Anterior cingulate cortex (tissue), 58 donors: ENCODE measurements around the gene ZNF488.

Experiments used
- DNase-seq, 58 donors: peaks; one replicate each; lab custom pipeline; 2025; lab: John Stamatoyannopoulos, UW

Gene ZNF488

DNA sequence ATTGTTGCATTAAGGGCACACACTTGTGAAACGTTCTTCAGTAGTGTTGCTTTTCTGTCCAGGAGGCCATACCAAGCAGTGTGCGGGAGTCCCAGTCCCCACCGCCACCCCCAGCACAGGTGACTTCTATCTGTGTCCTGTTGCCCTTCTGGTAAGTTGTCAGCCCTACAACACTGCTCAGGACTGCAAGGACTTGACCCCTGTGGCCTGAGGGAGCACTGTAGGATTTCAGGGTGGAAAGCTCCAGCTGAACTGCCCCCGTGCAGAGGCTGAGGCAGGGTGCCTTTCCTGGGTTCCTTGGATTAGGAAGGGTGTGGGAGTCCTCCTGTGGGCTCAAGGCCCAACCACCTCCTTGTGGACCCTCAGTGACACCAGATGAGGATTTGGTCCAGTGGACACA is 26.8 kb upstream of the ZNF488 start:
- DNase-seq = no peak

DNA sequence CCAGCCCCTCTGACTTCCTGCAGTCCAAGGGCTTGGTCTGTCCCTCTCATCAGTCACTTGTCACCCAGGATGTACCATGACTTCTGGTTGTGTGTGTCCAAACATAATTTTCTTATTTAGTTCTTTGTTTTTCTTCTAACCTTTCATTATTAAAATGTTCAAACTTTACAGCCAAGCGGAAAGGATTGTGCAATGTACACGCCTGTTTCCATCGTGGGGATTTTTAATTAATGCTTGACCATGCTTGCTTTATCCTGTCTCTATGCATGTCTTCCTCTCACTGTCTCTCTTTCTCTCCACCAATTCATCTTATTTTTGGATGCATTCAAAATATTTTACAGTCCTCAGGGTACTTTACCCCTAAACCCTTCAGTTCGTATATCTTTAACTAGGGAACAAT is 26.2 kb upstream of the ZNF488 start:
- no peak for DNase-seq

DNA sequence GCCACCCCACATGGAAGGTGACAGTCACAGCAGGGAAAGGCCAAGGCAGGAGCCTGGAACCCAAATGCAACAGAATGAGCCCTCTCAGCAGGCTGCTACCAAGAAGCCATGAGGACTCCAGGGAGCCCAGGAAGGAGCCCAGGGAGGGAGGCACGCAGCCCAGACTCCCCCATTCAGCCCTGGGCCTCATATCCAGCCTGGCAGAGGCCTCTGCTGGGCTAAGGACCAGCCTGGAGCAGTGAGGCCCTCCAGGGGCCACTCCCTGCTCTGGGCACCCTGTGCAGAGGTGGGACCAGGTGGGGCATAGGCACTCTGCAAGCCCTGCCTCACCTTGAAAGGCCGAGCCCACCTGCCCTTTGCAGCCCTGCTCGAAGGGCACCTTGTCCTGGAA is 25.8 kb upstream of the ZNF488 start:
- DNase-seq = no peak

DNA sequence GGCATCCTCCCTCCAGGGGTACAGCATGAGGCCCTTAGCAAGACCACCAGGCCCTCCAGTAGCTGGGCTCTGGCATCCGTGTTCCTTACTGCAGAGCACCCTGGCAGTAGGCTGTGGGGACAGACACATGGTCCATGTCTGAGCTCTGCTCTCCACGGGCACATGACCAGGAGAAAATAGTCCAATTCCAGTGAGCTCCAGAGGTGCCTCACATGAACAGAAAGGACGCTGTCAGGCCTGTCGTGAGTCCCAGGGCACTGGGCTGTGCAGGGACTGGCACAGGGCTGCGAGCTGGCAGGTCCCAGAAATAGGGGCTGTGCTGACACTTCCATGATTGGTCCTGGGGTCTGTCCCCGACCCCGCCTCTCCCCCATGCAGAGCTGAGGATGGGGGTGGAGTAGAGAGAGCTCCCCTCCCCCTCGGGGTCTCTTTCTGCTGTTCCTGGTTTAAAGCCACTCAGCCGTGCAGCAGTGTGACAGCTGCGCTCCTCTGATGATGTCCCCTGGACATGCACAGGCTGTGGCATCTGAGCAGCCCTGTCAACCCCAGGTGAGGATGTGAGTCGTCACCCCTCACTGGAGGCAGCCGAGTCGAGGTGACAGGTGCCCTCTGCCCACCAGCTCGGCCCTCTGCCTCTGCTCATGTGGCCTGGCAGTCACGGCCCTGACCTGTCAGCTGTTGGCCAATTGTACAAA is 25.2 kb upstream of the ZNF488 start:
- DNase-seq = no peak

DNA sequence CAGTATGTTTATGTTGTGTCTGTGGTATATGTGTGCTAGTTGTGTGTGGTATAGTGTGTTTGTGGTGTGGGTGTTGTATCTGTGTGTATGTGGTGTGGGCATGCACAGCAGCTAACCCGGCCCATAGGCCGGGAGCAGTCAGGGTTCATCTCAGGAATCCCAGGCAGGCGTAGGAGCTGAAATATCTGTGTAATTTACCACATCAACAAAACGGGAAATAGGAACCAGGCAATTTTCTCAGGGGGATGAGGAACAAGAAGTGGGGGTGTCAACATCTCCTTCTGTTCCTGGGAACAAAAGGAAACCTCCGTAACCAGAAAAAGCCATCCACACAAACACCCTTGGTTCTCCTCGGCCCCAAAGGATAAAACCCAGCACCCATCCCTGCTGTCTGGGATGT is 24.5 kb upstream of the ZNF488 start:
- no peak for DNase-seq

DNA sequence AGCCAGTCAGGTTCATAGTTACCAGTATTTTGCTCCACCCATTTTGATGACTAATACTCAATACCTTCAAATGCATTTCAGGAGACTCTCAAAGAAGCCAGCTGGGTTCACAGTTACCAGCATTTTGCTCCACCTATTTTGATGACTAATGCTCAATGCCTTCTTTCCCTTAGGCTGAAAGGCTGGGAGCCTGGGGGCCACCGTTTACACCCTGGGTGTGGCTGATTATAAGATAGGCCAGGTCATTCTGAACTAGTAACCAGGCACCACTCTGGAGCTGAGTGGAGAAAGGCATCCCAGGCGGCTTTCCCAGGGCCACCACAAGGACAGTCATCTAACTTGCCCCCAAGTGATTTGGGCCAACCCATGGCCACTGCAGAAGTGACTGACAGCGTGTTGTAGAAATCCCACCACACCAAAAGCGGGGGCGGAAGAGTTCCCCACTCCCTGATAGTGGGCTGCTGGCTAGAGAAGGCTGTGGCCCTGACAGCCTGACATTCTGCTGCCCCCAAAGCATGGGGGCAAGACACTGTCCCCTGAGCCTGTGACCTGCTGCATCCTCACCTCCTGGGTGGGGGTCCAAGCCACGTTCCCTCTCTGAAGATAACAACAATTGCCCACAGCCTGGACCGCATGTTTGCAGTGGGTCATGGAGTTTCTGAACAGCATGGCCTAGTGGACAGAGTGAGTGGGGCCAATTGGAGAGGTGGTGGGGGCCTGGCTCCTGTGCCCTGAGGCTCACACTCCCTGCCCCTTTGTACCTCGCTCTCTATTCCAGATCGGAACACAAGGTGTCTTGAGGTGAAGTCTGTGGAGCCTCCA is 23.0 kb upstream of the ZNF488 start:
- DNase-seq = no peak

DNA sequence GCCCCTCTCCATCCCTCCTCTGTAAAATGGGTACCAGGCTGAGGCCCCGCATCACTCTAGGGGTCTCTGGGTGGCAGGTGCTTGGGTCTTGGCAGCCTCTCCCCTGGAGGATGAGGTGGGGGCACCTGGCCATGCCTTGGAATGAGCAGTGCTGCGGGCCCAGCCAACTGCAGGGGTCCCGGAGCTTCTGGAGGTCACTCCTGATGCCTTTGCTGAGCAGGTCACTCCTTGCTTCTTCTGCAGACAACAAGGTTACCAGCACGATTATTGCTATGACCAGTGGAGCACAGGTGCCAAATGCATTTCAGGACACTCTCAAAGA is 22.4 kb upstream of the ZNF488 start:
- no peak for DNase-seq

DNA sequence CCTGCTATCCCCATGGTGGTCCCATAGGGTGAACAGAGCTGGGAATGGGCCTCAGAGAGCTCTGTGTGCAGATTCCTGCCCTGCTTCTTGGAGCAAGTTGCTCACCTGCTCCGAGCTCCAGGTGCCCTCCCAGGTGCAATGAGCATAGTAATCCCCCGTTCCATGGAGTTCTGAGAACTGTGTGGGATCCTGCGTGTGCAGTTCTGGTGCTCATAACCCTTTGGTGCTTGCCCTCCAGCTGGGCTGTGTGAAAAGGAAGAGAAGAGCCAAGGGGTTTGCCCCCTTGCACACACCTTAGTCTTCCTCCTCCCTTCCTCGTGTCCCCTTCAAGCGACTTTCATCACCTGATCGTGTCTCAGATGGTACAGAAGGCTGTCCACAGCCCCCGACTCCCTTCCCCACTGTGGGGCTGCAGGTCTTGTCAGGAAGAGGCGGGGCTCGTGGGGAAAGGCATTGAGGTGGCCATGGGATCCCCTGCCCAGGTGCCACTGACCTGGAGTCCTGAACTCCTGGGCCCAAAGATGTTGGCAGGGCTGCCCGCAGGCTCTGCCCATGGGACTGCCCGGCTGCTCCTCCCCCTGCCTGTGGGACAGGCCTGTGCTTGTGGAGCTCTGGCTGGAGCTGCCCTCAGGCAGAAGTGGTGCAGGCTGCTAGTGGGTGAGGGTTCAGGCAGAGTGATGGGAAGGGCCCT is 21.9 kb upstream of the ZNF488 start:
- DNase-seq = no peak

DNA sequence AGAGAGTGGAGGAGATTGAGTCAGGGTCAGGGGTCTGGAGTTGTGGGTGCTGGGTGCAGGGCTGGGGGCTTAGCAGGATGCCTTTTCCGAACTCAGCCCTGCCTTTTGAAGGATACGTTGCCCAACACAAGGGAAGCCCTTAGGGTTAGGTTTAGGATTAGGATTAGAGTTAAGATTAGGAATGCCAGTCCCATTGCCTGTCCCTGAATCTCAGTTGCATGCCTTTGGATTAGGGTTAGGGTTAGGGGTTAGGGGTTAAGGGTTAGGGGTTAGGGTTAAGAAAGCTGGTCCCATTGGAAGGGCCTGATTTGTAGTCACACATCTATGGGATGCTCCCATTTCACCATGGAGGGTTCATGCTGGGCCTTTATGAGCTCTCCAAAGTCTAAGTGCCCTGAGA is 20.8 kb upstream of the ZNF488 start:
- DNase-seq = no peak

DNA sequence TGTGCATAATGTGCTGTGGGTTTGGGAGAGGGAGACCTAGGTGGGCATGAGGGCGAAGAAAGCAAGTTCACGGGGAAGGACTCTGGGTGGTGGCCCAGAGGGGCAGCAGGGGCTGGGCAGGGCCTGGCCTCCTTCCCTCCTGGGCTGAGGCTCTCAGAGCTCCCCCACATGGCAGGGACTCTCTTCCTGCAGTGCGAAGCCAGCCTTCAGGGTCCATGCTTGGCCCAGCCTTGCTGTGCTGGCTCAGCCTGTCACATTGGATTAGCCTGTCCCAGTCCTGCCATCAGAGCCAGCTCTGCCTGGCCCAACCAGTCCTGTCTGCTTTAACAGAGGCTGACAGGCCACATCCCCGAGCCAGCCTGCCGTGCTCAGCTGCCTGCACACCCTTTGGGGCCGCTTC is 20.4 kb upstream of the ZNF488 start:
- no peak for DNase-seq

DNA sequence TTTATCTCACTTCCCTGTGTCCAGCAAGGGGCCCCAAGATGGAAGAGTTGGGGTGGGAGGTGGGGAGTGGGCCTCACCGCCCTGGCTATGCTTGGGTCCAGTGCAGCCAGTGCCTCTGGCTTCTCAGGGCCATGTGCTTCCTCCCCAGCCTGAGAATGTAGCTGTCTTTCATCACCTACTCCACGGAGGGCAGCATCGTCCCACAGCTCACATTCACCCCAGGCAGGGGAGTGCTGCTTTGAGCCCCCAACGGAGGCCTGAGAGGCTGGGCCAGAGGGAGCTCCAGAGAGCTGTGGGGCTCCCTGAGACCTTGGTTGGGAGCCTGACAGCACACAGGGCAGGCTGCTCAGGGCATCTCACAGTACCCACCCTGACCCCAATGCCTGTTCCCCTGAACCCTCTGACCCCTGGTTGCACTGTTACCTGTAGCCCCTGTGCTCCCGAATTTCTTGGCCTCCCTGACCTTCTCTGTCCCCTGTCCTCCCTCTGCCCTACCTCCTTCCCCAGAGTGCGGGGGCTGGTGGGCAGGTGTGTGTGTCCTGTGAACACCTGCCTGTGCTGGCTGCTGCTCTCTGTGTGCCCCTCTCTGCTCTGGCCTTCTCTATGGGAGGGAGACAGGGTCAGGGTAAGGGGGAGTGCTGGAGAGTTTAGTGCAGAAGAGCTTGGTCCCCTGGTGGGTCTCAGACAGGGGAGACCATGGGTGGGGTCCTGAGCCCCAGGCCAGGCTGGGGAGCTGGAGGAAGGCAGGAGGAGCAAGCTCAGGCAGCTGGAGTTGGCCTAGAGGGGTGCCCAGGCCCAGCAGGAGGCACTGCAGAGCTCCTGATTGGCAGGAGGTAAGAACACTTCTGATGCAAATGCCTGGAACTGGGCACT is 19.6 kb upstream of the ZNF488 start:
- DNase-seq = no peak

DNA sequence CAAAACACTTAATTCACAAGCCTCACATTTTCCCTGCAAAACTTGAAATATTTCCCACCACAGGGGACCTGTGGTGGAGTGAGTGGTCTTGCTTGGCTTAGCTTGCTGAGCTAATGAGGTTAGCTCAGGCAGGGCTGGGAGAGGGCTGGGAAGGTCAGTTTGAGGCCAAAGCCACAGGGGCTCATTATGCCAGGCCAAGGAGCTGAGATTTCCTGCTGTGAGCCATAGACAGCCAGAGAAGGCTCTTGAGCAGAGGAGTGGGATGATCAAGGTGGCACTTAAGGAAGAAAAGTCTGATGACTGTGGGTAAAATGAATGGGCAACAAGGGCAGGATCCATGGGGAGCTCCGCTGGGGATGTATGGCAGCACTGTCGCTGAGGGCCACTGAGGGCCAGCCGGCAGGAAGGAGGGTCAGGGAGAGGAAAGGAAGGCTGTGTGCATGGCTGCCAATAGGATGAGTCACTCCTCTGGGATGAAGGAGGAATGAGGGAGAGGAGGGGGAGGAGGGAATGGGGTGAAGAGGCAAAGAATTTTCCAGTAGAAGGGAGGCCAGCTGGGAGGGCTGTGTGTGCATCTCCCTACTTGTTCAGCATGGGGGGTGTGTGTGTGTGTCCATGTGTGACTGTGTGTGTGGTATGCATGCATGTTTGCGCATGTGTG is 18.7 kb upstream of the ZNF488 start:
- DNase-seq = peak in 1 of 58 donors; percentile 16

DNA sequence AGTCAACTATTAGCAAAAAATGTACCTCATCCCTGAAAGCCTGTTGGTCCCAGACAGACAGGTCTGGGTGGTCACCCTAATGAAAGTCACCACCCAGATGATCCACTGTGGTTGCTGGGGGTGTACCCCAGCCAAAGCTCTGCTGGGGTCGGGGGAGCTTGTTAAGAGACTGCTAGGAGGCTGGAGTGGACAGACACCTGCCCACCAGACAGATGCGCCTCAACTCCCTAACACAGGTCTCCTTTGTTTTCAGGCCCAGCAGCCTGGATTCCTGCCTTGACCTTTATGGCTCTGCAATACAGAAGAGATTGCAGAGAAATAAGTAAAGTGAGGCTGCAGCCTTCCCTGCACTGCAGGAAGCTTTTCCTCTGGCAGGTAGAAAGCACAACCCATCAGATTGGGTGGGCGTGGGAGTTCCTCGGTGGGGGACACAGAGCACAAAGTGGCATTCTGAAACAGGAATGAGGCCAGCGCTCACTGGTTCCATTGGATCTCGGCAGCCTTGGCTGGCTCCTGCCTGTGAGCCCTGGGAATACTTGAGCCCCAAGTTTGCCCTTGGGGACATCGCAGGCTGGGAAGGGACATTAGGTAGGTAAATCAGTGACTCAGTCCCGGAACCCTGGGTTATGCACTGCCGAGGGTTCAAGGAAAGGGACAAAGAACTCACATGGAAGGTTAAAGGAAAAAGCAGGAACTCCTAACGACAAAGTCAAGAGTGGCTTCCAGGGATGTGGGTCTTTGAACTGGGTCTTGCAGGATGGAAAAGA is 18.0 kb upstream of the ZNF488 start:
- DNase-seq = no peak

DNA sequence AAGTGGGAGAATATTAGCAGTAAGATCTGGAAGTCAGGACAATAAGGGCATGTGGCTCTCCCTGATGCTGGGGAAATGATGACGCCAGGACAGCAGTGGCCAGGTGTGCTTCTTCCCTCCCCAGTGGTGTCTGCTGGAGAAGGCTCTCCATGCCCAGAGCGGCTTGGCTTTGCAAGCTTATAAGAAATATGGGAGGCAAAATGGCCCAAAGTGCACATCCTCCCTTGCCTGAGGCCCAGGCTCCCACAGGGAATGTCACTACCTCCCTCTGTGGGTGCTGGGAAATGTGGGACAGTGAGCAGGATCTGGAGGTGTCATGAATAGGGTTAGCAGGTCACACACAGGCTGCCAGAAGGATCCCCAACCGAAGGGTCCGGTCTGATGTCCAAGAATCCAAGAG is 17.1 kb upstream of the ZNF488 start:
- no peak for DNase-seq

DNA sequence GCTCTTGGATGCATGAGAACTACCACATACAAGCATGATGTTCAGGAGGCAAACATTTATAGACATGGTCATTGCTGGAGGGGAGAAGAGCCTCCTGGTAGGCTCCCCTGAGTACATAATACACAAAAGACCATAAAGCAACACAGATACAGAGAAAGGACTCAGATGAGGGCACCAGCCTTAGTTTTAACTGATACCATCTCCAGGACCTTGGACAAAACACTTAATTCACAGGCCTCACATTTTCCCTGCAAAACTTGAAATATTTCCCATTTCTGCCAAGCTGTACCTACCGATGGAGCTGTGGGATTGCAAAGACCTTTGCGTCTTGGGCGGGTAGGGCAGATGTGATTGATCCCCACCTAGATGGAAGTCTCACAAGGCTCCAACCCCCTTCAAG is 16.7 kb upstream of the ZNF488 start:
- DNase-seq = no peak

DNA sequence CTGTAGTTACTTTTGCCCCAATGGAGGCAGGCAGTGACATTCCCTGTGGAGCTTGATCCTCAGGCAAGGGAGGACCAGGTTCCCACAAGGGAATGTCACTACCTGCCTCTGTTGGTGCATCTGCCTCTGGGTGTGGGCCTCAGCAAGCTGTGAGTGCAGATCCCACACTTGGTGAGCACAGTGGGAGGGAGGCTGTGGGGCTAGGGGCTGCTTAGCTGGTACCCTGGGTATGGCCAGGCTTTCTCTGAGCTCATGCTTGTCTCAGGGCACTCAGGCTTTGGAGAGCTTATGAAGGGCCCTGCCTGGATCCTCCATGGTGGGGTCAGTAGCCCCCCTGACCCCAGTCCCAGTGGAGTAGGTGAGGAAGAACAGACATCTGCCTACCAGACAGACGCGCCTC is 16.2 kb upstream of the ZNF488 start:
- DNase-seq = no peak

DNA sequence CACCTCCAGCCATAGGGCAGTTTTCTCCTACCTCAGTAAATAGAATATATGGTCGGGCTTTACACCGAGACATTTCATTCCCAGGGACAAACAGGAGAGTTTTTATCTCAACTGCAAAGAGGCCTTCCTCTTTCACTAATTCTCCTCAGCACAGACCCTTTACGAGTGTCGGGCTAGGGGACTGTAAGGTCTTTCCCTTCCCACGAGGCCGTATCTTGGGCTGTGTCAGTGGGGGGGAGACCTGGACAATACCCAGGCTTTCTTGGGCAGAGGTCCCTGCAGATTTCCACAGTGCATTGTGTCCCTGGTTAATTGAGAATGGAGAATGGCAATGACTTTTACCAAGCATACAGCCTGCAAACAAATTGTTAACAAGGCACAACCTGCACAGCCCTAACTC is 13.2 kb upstream of the ZNF488 start:
- DNase-seq = no peak

DNA sequence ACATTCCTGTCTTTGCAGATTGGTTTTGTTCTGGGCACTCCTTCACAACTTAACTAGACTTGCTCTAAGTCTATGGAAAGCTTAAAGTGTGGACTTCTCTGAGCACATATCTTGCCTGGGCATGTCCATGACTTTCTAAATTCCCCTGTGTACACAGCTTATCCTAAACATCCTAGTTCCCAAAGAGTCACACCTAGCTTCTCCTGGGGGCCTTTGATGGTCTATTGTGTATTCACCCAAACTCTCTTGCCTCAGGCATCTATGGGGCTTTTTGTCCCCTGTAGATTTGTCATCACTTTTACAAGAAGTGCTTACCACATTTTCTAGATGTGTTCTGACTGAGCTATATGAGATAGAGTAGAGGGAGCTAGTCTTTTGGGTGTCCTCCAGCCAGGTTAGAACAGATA is 12.2 kb upstream of the ZNF488 start:
- no peak for DNase-seq

DNA sequence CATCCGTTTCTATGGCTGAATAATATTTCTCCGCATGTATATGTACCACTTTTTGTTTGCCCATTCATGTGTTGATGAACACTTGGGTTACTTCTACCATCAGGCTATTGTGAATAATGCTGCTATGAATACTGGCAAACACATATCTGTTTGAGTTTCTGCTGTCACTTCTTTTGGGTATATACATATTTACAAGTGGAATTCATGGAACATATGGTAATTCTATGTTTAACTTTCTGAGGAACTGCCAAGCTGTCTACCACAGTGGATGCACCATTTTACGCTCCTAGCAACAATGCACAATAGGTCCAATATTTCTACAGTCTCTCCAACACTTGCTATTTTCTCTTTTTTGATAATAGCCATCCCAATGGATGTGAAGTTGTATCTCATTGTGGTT is 5.5 kb upstream of the ZNF488 start:
- no peak for DNase-seq

DNA sequence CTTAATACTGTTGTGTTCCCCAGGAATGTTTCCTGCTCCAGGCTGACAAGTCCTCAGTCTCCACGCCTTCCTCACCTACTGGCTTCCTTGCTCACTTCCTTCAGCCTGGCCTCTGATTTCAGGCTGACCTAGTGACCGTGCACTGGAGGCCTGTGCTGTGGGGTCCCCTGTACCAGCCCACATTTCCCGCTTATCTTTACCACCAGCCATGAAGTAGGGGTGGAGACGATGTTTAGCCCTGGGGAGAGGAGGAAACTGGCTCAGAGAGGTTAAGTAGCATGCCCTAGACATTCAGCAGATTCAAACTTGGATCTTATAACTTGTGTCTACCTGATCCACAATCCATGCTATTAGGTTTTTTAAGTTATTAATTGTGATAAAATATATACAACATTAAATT is 4.8 kb upstream of the ZNF488 start:
- DNase-seq = no peak
